Measurements from ENCODE around the gene SEC16A. TPM values are rescaled to one million over a fixed set of nuclear protein-coding genes. Genes with fewer than 3 reads are reported as not detected.

Gene SEC16A
- total RNA-seq, 4 donors from 2014 or later, result 31.2 to 49.1 (median 38.6) TPM

- Histone ChIP-seq H3K4me3 (no peak overlapping the region), H3K36me3 (peaks cover under 1 to 32% (median 14%) of the 10 kb centered on the region in 3 donors), H3K9me3 (no peaks in the 10 kb centered on the region), H3K4me1 (peaks cover 36 to 87% (median 61%) of the 10 kb centered on the region in 3 donors), H3K27me3 (no peaks in the 10 kb centered on the region), H3K27ac (peak overlapping the region in 3 of 4 donors; percentile 44 to 69 (median 63))
- intact Hi-C loops (cut with DNase I), result no loop called here
- no peak for DNase-seq
- WGBS, 2 donors, result 50 to 72% methylated on average over 9 to 20 of the region's 30 CpGs
- TF ChIP-seq CTCF (IDR thresholded peaks at IDR 0.05), result no peak
- TF ChIP-seq POLR2A (IDR thresholded peaks at IDR 0.05), result no peak
Measured at GRCh38 chr9:136526625-136527066, 43.8 kb upstream of the SEC16A start.

DNA sequence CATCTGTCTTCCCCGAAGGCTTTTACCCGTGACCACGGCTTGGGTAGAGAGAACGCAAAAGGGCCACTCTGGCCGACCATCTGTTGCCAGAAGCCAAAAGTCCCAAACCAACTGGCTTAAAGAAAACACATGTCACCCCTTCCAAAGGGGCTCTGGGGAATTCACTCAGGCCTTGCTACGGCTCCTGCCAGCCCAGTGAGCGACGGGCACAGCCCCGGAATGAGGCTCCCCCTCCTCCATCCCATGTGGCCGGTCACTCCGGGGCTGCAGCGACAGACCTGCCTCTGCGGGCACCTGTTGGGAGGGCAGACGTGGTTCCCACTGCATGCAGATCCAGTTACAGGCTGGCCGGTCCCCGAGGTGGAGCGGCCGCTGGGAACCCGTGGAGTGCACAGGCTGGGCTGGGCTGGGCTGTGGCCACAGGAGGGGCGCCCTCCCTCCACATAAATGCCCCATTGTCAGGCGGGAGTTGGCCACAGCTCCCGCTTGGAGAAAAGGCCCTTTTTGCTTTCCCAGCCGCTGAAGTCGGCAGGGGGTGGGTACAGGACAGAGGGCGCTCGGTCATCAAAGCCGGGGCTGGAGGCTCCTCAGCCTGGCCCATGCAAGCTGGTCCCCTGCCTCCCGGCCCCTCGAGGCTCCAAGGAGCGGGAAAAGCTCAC, 43.1 kb upstream of the SEC16A start:
- Histone ChIP-seq H3K36me3 (peaks cover 8 to 39% (median 14%) of the 10 kb centered on the region in 3 donors), H3K4me1 (peaks cover 29 to 80% (median 55%) of the 10 kb centered on the region in 3 donors), H3K27me3 (no peaks in the 10 kb centered on the region), H3K9me3 (no peaks in the 10 kb centered on the region), H3K4me3 (no peak overlapping the region), H3K27ac (peak overlapping the region in 3 of 4 donors; percentile 25 to 69 (median 63))
- no peak for DNase-seq
- intact Hi-C loops (cut with DNase I), result no loop called here
- TF ChIP-seq CTCF (IDR thresholded peaks at IDR 0.05) (no peak), POLR2A (IDR thresholded peaks at IDR 0.05) (no peak)
- 60 to 90% methylated on average over 4 to 8 of the region's 30 CpGs for WGBS, 2 donors

GRCh38 chr9:136525207-136525606, 42.4 kb upstream of the SEC16A start:
- H3K36me3 ChIP-seq, result peaks cover 9 to 41% (median 14%) of the 10 kb centered on the region in 3 donors
- peak overlapping the region in 1 of 4 donors; percentile 69 for H3K27ac ChIP-seq
- WGBS, 2 donors, result 75% methylated on average over 4 of the region's 21 CpGs; no CpG with 5 or more reads in 1 of the 2 donors
- H3K9me3 ChIP-seq, result no peaks in the 10 kb centered on the region
- no peak for DNase-seq
- H3K4me3 ChIP-seq, result no peak overlapping the region
- no peak for TF ChIP-seq CTCF (IDR thresholded peaks at IDR 0.05)
- no peak for TF ChIP-seq POLR2A (IDR thresholded peaks at IDR 0.05)
- H3K27me3 ChIP-seq, result no peaks in the 10 kb centered on the region
- intact Hi-C loops (cut with DNase I), result no loop called here
- peaks cover 22 to 72% (median 47%) of the 10 kb centered on the region in 3 donors for H3K4me1 ChIP-seq

GRCh38 chr9:136522314-136523237, 39.7 kb upstream of the SEC16A start:
- Histone ChIP-seq H3K4me1 (peaks cover 0 to 52% (median 23%) of the 10 kb centered on the region in 3 donors), H3K27me3 (no peaks in the 10 kb centered on the region), H3K36me3 (peaks cover 32 to 64% (median 33%) of the 10 kb centered on the region in 3 donors), H3K27ac (peak overlapping the region in 2 of 4 donors; percentile 6 to 28), H3K9me3 (no peaks in the 10 kb centered on the region), H3K4me3 (no peak overlapping the region)
- WGBS, 2 donors, result 72 to 85% methylated on average over 3 to 5 of the region's 59 CpGs
- intact Hi-C loops (cut with DNase I), result no loop called here
- TF ChIP-seq POLR2A (IDR thresholded peaks at IDR 0.05) (no peak), CTCF (IDR thresholded peaks at IDR 0.05) (no peak)
- no peak for DNase-seq
